Stromal cell of bone marrow (primary cell): ENCODE data around the gene TNFSF13B.
A peak's percentile ranks its signal among the peaks of the same experiment; 100 is the strongest.
"Not testable (repeated sequence)": the region's sequence is repeated elsewhere in the genome, so short reads cannot be mapped to it uniquely, and the experiment has no call there.

Experiments used
- DNase-seq: peaks from one replicate; pipeline ENCODE4 v3.0.0-alpha.2; 2012; ENCODE audit warnings: low read depth

Gene TNFSF13B

GRCh38 chr13:108269601-108270328 is at the start of gene TNFSF13B:
Gene TNFSF13B (plus strand): TSS chr13:108269718. CDS start chr13:108269896, 178 bp downstream.
- peak; percentile 23 for DNase-seq

- no peak for DNase-seq
Observed at GRCh38 chr13:108220041-108220440, 49.5 kb upstream of the TNFSF13B start.

- no peak for DNase-seq
Observed at GRCh38 chr13:108223687-108224503, 45.6 kb upstream of the TNFSF13B start.

- DNase-seq = no peak
Observed at GRCh38 chr13:108225440-108225839, 44.1 kb upstream of the TNFSF13B start.

GRCh38 chr13:108226184-108226583 is 43.3 kb upstream of the TNFSF13B start:
- DNase-seq = no peak

- DNase-seq = no peak
Observed at GRCh38 chr13:108227651-108228272, 41.8 kb upstream of the TNFSF13B start.

- DNase-seq = no peak
Observed at GRCh38 chr13:108230377-108230776, 39.1 kb upstream of the TNFSF13B start.

- DNase-seq = no peak
Observed at GRCh38 chr13:108249150-108249549, 20.4 kb upstream of the TNFSF13B start.

- no peak for DNase-seq
Observed at GRCh38 chr13:108257248-108257647, 12.3 kb upstream of the TNFSF13B start.

GRCh38 chr13:108263621-108264355 is 5.7 kb upstream of the TNFSF13B start:
- DNase-seq = no peak

GRCh38 chr13:108266321-108266990 is 3.1 kb upstream of the TNFSF13B start:
- DNase-seq = no peak

GRCh38 chr13:108267347-108267746 is 2.2 kb upstream of the TNFSF13B start:
- no peak for DNase-seq

GRCh38 chr13:108267855-108268254 is 1.7 kb upstream of the TNFSF13B start:
- DNase-seq = not testable (repeated sequence)

- no peak for DNase-seq
Observed at GRCh38 chr13:108268466-108269112, 929 bp upstream of the TNFSF13B start.

GRCh38 chr13:108270442-108270841 is 924 bp downstream of the TNFSF13B start:
- DNase-seq = no peak

- DNase-seq = no peak
Observed at GRCh38 chr13:108272333-108272732, 2.8 kb downstream of the TNFSF13B start.

- DNase-seq = no peak
Observed at GRCh38 chr13:108273429-108274118, 4.1 kb downstream of the TNFSF13B start.

- DNase-seq = no peak
Observed at GRCh38 chr13:108274718-108275117, 5.2 kb downstream of the TNFSF13B start.

GRCh38 chr13:108276060-108276459 is 6.5 kb downstream of the TNFSF13B start:
- peak; percentile 26 for DNase-seq

- no peak for DNase-seq
Observed at GRCh38 chr13:108278466-108278865, 8.9 kb downstream of the TNFSF13B start.
